Upper lobe of right lung (tissue), 1 donor: ENCODE results near the gene CDC45. TPM values are rescaled to one million over a fixed set of nuclear protein-coding genes. Genes with fewer than 3 reads are reported as not detected.

ENCODE experiments used
- ATAC-seq: fragments of 200-7000 bp; cut with Tn5 transposase; one replicate; pipeline ENCODE4 v1.9.1; 2020; ENCODE audit warnings: mild to moderate bottlenecking, moderate library complexity
- DNase-seq: peaks from one replicate; pipeline ENCODE4 v3.0.0-alpha.2; 2020
- H3K27ac ChIP-seq: fragments of 200-600 bp; one replicate; pipeline ENCODE4 v1.8.0; 2022
- H3K27me3 ChIP-seq: fragments of 200-600 bp; one replicate; pipeline ENCODE4 v1.8.0; 2022; ENCODE audit warnings: mild to moderate bottlenecking
- H3K36me3 ChIP-seq: fragments of 200-600 bp; one replicate; pipeline ENCODE4 v1.8.0; 2022
- H3K4me1 ChIP-seq: fragments of 200-600 bp; one replicate; pipeline ENCODE4 v1.8.0; 2022
- H3K4me3 ChIP-seq: fragments of 200-600 bp; one replicate; pipeline ENCODE4 v1.8.0; 2022; ENCODE audit warnings: mild to moderate bottlenecking
- H3K9me3 ChIP-seq: fragments of 200-600 bp; one replicate; pipeline ENCODE4 v1.8.0; 2022
- intact Hi-C: fragments of 100-400 bp; cut with DNase I; formaldehyde crosslinking; loops from one replicate; pipeline ENCODE4 v1.11.0; 2022
- total RNA-seq: library from RNA; stranded (reverse); fragmentation: NEBNext Ultra II Directional; extraction: Animal tissue kit (Norgen Biotek cat#: 25700); gene quantifications from one replicate; pipeline ENCODE4 v1.2.1, GENCODE V29; 2021
- TF ChIP-seq, protein P1 (sequence below): fragments of 200-600 bp; IDR thresholded peaks from one replicate; pipeline ENCODE4 v1.8.0; 2022; ENCODE audit warnings: antibody characterized with exemption
- donor health status: DM: no; HTN: yes; CAD: no; lungs with severe emphysema.

The CDC45 gene
- total RNA-seq, 1 donor from 2014 or later: 0.58 TPM

DNA sequence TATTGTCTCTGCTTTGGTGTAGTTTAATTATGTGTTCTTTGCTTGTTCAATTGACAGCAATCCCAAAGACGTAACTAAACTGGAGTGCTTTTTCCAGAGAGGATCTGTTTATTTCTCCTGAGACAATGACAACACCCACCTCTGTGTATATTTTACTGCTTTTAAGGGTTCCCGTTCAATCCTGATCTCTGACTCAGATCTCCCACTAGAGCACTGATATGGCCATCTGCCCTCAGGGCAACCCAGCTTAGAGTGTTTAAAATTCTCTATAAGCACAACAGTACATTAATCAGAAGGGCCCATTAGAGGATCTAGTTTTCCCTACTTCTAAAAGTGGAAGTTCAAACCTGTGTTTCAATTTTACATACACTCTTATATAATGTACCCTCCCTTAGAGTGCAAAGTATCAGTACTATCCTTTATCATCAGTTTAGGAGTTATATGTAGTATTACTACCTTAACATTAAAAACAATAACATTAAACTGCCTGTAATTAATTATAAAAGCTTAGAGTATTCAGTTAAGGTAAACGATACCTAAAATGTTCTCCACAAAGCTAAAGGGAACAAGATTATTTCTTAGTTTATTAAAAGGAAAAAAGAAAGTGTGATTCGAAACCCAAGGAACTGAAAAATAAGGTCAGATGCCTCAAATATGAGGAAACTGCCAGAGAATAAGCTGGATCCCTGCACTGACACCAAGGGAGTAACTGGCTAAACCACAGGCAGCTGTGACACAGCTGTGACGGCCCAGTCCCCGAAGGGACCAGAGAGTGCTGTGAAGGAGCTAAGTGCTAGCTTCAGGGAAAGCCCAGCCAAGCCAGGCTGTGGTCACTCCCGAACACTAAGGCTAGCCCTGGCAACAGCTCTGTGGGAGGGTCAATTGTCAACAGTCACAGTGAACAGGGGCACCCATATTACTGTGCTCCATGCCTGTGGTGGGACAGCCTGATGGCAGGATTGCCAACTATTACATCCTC is 15.9 kb upstream of the CDC45 start:
- ATAC-seq (peak; percentile 73), DNase-seq (no peak)
- Histone ChIP-seq H3K9me3 (no peaks in the 10 kb centered on the region), H3K4me1 (no peaks in the 10 kb centered on the region), H3K27ac (no peak overlapping the region), H3K4me3 (no peak overlapping the region), H3K27me3 (no peaks in the 10 kb centered on the region), H3K36me3 (peaks cover 92% of the 10 kb centered on the region)
- intact Hi-C loops: no loop called here
- TF ChIP-seq, protein P1, sequence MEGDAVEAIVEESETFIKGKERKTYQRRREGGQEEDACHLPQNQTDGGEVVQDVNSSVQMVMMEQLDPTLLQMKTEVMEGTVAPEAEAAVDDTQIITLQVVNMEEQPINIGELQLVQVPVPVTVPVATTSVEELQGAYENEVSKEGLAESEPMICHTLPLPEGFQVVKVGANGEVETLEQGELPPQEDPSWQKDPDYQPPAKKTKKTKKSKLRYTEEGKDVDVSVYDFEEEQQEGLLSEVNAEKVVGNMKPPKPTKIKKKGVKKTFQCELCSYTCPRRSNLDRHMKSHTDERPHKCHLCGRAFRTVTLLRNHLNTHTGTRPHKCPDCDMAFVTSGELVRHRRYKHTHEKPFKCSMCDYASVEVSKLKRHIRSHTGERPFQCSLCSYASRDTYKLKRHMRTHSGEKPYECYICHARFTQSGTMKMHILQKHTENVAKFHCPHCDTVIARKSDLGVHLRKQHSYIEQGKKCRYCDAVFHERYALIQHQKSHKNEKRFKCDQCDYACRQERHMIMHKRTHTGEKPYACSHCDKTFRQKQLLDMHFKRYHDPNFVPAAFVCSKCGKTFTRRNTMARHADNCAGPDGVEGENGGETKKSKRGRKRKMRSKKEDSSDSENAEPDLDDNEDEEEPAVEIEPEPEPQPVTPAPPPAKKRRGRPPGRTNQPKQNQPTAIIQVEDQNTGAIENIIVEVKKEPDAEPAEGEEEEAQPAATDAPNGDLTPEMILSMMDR: no peak

DNA sequence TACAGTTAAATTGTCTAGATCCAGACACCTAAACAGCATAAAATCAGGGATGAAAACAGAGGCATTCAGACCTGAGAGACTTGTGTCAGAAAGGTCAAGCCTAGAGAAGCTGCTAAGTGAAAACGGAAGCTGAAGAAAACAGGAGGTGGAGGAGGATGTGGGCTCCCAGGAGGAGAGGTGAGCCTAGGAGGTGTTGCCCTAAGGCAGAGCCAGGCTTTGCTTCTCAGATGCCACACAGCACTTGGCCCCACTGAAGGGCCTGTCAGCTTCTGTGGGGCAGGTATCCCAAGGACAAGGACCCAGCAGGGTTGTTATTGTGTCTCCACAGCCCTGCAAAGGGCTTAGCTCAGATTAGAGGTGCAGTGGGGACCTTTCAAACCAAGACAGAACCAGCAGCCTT is 15.2 kb upstream of the CDC45 start:
- intact Hi-C loops: no loop called here
- no peak overlapping the region for H3K4me3 ChIP-seq
- H3K27me3 ChIP-seq: no peaks in the 10 kb centered on the region
- no peaks in the 10 kb centered on the region for H3K9me3 ChIP-seq
- ATAC-seq: no peak
- H3K4me1 ChIP-seq: no peaks in the 10 kb centered on the region
- TF ChIP-seq, protein P1: no peak
- H3K36me3 ChIP-seq: peaks cover 93% of the 10 kb centered on the region
- peak overlapping the region; percentile 8 for H3K27ac ChIP-seq
- no peak for DNase-seq

DNA sequence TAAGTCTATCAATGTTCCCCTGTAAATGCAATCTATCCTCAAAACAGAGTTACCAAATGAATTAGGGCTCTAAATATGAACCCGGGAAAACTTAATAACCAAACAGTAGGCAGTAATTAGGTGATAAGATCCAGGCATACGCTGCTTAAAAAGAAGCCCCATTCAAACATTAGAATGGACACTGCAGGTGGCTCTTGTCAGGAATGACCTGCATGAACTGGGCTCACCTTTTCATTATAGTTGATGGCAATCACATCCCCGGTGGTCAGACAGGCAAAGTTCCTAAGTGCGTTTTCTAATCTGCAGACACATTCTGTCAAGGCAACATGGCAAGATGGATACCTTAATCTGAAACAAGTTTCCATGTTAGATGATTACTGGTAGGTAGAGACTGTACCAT is 14.7 kb upstream of the CDC45 start:
- TF ChIP-seq, protein P1: no peak
- ATAC-seq (no peak), DNase-seq (no peak)
- no peak overlapping the region for H3K4me3 ChIP-seq
- no peaks in the 10 kb centered on the region for H3K9me3 ChIP-seq
- peak overlapping the region; percentile 8 for H3K27ac ChIP-seq
- H3K4me1 ChIP-seq: no peaks in the 10 kb centered on the region
- H3K36me3 ChIP-seq: peaks cover 94% of the 10 kb centered on the region
- no peaks in the 10 kb centered on the region for H3K27me3 ChIP-seq
- intact Hi-C loops: no loop called here

DNA sequence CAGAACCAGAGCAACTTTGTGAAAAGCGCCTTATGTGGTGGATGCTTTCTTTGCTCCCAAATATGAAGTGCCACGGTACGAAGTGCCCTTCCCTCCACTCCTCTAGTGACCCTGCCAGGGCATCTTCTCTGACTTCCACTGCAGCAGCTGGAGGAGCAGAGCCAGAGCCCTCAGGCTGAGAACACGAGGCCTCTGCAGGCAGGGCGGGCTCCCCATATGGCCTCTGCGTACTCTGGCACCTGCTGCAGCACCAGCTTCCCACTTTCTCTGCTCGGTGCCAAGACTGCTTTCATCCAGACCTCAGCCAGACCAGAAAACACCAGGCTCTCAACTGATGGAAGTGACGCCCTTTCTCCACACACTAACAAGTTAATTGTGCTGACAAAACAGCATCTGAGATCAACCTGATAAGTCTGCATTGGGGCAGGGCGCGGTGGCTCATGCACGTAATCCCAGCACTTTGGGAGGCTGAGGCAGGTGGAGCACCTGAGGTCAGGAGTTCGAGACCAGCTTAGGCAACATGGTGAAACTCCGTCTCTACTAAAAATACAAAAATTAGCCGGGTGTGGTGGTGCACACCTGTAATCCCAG is 13.5 kb upstream of the CDC45 start:
- intact Hi-C loops: no loop called here
- ATAC-seq: no peak
- H3K9me3 ChIP-seq: no peaks in the 10 kb centered on the region
- H3K4me3 ChIP-seq: no peak overlapping the region
- H3K27me3 ChIP-seq: no peaks in the 10 kb centered on the region
- TF ChIP-seq, protein P1: no peak
- H3K27ac ChIP-seq: no peak overlapping the region
- H3K36me3 ChIP-seq: peaks cover 94% of the 10 kb centered on the region
- DNase-seq: no peak
- H3K4me1 ChIP-seq: no peaks in the 10 kb centered on the region

DNA sequence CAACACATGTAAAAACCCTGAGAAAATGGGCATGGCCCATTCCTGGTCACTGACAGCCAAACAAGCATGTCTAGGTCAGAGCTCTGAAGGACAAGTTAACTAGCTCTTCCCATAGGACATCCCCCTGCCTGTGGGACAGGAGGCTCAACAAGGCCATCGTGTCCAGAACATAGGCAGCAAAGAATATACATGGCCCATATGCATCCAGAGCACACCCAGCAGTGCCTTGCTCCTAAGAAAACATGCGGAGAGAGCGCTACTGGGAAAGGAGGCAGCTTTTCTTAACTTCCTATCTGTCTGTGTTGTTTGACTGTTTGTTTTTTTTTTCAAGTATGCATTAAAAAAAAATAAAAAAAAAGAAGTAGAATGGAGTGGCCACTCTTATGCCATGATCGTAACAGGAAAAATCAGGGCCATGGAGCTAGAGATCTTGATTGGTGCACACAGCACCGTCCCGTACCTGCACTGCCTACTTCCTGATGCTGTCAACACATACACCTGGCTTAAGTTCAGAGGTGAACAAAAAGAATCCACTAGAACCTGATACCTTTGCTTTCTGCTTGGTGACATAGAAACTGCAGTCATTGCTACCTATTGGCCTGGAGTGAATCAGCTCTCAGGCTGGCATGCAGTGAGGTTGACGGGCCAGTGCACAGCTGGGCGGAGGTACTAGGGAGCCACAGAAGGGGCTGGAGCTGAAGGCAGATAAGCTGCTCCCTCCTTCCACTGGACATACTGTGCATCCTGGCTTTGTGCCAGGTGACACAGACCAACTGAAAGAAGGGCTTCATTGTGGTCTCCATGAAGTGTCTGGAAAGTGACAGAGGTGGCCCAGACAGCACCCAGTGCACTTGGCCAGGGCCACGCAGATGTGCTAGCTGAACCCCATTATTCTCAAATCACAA is 12.6 kb upstream of the CDC45 start:
- ATAC-seq (no peak), DNase-seq (no peak)
- no peak overlapping the region for H3K4me3 ChIP-seq
- no peak overlapping the region for H3K27ac ChIP-seq
- peaks cover 97% of the 10 kb centered on the region for H3K36me3 ChIP-seq
- TF ChIP-seq, protein P1: no peak
- H3K27me3 ChIP-seq: no peaks in the 10 kb centered on the region
- intact Hi-C loops: no loop called here
- H3K4me1 ChIP-seq: no peaks in the 10 kb centered on the region
- no peaks in the 10 kb centered on the region for H3K9me3 ChIP-seq
